HCEC 1CT (cell line): ENCODE data around the gene ANKRD53.
A peak's percentile ranks its signal among the peaks of the same experiment; 100 is the strongest.

Experiments used
- DNase-seq: peaks from one replicate; pipeline ENCODE4 v3.0.0-alpha.2; 2017

Gene ANKRD53

GRCh38 chr2:70978341-70979179, at the start of gene ANKRD53:
Gene ANKRD53, plus strand, starts transcription at chr2:70978630. Its CDS starts 16 bp downstream, at chr2:70978646.
- peak; percentile 6 for DNase-seq

- DNase-seq = no peak
These were observed 47.8 kb upstream of the ANKRD53 start for GRCh38 chr2:70930371-70931329.

- DNase-seq = no peak
These were observed 46.9 kb upstream of the ANKRD53 start for GRCh38 chr2:70931376-70932000.

- DNase-seq = no peak
These were observed 45.7 kb upstream of the ANKRD53 start for GRCh38 chr2:70932631-70933230.

GRCh38 chr2:70934981-70935380, 43.4 kb upstream of the ANKRD53 start:
- no peak for DNase-seq

- DNase-seq = no peak
These were observed 42.8 kb upstream of the ANKRD53 start, which contains the start of gene ATP6V1B1 for GRCh38 chr2:70935468-70936164. Gene ATP6V1B1, plus strand, starts transcription at chr2:70935900. Its CDS starts 55 bp downstream, at chr2:70935955.

- no peak for DNase-seq
These were observed 42.1 kb upstream of the ANKRD53 start for GRCh38 chr2:70936165-70936978.

GRCh38 chr2:70936979-70937811, 41.2 kb upstream of the ANKRD53 start:
- DNase-seq = no peak

- DNase-seq = no peak
These were observed 40.4 kb upstream of the ANKRD53 start for GRCh38 chr2:70937866-70938585.

- DNase-seq = no peak
These were observed 39.9 kb upstream of the ANKRD53 start for GRCh38 chr2:70938586-70938950.

- no peak for DNase-seq
These were observed 39.2 kb upstream of the ANKRD53 start for GRCh38 chr2:70939001-70939838.

- no peak for DNase-seq
These were observed 38.4 kb upstream of the ANKRD53 start for GRCh38 chr2:70939839-70940580.

GRCh38 chr2:70941186-70941585, 37.2 kb upstream of the ANKRD53 start:
- no peak for DNase-seq

- DNase-seq = no peak
These were observed 36.7 kb upstream of the ANKRD53 start for GRCh38 chr2:70941701-70942100.

- DNase-seq = no peak
These were observed 35.8 kb upstream of the ANKRD53 start for GRCh38 chr2:70942396-70943204.

- DNase-seq = no peak
These were observed 35.1 kb upstream of the ANKRD53 start for GRCh38 chr2:70943205-70943871.
